Uterus (tissue), 2 donors: Measurements from ENCODE around the gene SGPL1.

Source experiments
- CTCF ChIP-seq, 4 experiments: fragments of 200-600 bp in 2 of 4; fragments of 450-650 bp in 2 of 4; sonication (generic) in 2 of 4; IDR thresholded peaks; one replicate each; pipeline ENCODE4 v1.5.1; 2016 to 2019; ENCODE audit warnings: antibody characterized with exemption in 4 of 4, mild to moderate bottlenecking in 2 of 4, moderate library complexity in 1 of 4
- POLR2A ChIP-seq, 2 donors: fragments of 450-650 bp; IDR thresholded peaks; one replicate each; pipeline ENCODE4 v1.6.1; 2016; ENCODE audit warnings: antibody characterized with exemption in 2 of 2, mild to moderate bottlenecking in 1 of 2, moderate library complexity in 1 of 2

- TF ChIP-seq CTCF (IDR thresholded peaks at IDR 0.05) (no peak), POLR2A (IDR thresholded peaks at IDR 0.05) (no peak)
These were observed 18.8 kb downstream of the SGPL1 start for GRCh38 chr10:70834441-70835151.
